NT2/D1 (cell line): Measurements from ENCODE around the gene ARHGAP10.

Experiments used
- SUZ12 ChIP-seq: IDR thresholded peaks from 2 replicates; pipeline ENCODE4 v1.6.1; 2011; ENCODE audit not compliant: insufficient read length, insufficient read depth; ENCODE audit errors: extremely low read depth
- YY1 ChIP-seq: IDR thresholded peaks from 2 replicates; pipeline ENCODE4 v1.6.1; 2011; ENCODE audit not compliant: insufficient read length, insufficient read depth

DNA sequence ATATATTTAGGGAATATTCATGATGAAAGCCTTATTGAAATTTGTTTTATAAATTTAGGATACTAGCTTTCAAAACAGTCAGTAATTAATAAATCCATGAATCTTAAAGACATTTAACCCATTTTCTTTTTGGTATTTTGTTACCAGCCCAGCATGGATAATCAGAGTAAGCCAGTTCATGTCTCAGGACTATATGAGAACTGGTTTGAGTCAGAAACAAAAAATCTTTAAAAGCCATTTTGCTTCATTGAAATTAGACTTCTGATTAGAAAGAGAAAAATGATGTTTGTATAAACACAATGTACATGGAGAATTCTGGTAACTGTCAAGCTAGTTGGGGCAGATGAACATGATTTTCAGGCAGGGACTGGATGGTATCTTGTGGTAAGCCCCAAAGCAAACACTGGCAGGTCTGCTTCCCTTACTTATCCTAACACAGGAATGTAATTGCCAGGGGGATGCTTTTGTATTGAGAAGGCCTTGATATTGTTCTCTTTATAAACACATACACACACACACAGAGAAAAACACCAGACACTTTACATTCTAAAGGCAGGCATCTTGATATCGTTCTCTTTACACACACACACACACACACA is 9.4 kb downstream of the ARHGAP10 start:
- no peak for TF ChIP-seq SUZ12
- no peak for TF ChIP-seq YY1
